ENCODE data around the gene KRTAP5-3.

Gene KRTAP5-3

DNA sequence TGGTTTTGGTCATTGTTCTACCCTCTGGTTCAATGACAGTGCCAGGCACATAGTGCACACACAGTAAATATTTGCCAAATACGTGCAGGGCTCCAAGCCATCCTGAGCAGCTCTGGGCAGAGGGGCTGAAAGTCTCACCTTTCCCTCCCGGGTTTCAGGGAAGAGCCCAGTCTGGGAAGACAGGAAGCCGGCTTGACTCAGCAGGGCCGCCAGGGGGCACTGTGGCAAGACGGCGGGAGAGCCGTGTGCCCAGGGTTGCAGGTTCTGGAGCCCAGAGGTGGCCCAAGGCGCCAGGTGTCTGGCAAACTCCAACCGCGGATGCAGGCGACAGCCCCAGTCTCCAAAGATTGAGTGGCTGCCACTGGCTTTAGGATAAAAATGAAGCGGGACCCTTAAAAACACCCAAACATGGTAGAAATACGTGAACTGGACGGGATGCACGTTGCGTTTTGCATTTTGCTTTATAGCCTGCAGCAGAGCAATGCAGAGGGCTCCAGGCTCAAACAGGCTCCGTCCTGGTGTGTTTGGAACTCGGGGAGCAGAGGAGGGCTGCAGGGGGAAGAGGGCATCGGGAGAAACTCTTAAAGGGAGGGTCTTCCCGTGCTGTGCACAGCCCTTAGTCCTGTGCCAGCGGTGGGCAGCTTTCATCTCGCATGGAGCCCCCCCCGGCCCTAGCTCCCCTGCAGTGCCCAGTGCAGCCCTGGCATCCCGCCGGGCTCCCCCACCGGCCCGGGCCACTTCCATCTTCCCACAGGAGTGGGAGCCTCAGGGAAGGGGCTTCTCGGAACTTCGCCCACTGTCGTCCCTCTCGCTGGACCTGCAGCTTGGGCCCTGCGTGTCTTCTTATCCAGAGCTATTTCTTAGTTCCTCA, 32.0 kb upstream of the KRTAP5-3 start:
- no peak overlapping the region for H3K27ac ChIP-seq (ENCODE audit: low read depth, low read length)
- no peak overlapping the region for H3K4me2 ChIP-seq (ENCODE audit: low read length)
- WGBS (ENCODE audit: extremely low coverage, insufficient coverage, insufficient read length), result no CpG with 5 or more reads among the region's 32 CpGs
- H3K23ac ChIP-seq (ENCODE audit: low read length), result no peak overlapping the region
- H3K27me3 ChIP-seq (ENCODE audit: insufficient read depth, low read length), result no peaks in the 10 kb centered on the region
- no peak overlapping the region for H3K4ac ChIP-seq (ENCODE audit: low read depth, low read length)
- H2BK12ac ChIP-seq (ENCODE audit: low read length), result no peak overlapping the region
- H3K14ac ChIP-seq (ENCODE audit: low read length), result no peak overlapping the region
- no peak overlapping the region for H2BK5ac ChIP-seq (ENCODE audit: low read depth, low read length, poor library complexity)
- no peak overlapping the region for H2AK5ac ChIP-seq (ENCODE audit: low read length)
- H4K91ac ChIP-seq (ENCODE audit: low read depth, low read length), result no peak overlapping the region
- no peak overlapping the region for H4K8ac ChIP-seq (ENCODE audit: low read depth, low read length)
- no peak overlapping the region for H3K4me3 ChIP-seq (ENCODE audit: low read depth, low read length)
- no peak overlapping the region for H3K9ac ChIP-seq (ENCODE audit: low read length)
- no peak overlapping the region for H2AFZ ChIP-seq (ENCODE audit: insufficient read depth, low read length, poor library complexity)
- no peaks in the 10 kb centered on the region for H3K9me3 ChIP-seq (ENCODE audit: insufficient read depth, low read depth, low read length)
- peak; percentile 27 to 68 for DNase-seq
- no peak overlapping the region for H4K12ac ChIP-seq (ENCODE audit: low read depth, low read length)
- H3K4me1 ChIP-seq (ENCODE audit: control insufficient read depth in 1 of 2, insufficient read depth in 2 of 2, low read length in 2 of 2), result no peaks in the 10 kb centered on the region
- no peaks in the 10 kb centered on the region for H3K79me2 ChIP-seq (ENCODE audit: control insufficient read depth, insufficient read depth, low read length, poor library complexity)
- no peaks in the 10 kb centered on the region for H3K36me3 ChIP-seq (ENCODE audit: control insufficient read depth in 1 of 2, insufficient read depth in 2 of 2, low read length in 2 of 2)
- H3K79me1 ChIP-seq (ENCODE audit: low read length), result no peaks in the 10 kb centered on the region
- H2BK120ac ChIP-seq (ENCODE audit: insufficient read depth, low read length, poor library complexity), result no peak overlapping the region
- no peak overlapping the region for H3K18ac ChIP-seq (ENCODE audit: low read length)

DNA sequence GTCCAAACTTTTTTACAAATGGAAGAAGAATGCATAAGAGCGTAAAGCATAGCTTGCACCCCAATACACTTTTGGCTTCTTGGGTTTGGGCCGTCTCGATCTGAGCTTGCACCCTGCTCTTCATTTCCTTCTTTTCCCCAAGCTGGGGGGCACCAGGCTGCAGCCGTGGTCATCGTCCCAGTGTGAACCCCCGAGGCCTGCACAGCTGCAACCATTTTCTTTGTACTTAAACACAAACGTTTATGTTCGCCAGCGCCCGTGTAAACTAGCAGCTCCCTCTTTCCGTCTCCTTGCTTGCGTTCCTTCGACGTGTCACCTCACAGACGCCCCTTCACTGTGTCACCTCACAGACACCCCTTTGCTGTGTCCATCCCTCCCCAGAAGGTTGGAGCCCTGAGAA, 31.4 kb upstream of the KRTAP5-3 start:
- no peak overlapping the region for H2BK12ac ChIP-seq (ENCODE audit: low read length)
- no peaks in the 10 kb centered on the region for H3K79me2 ChIP-seq (ENCODE audit: control insufficient read depth, insufficient read depth, low read length, poor library complexity)
- H3K27me3 ChIP-seq (ENCODE audit: insufficient read depth, low read length), result no peaks in the 10 kb centered on the region
- no peak overlapping the region for H3K4me2 ChIP-seq (ENCODE audit: low read length)
- peaks cover 2% of the 10 kb centered on the region for H3K9me3 ChIP-seq (ENCODE audit: insufficient read depth, low read depth, low read length)
- no peak overlapping the region for H4K8ac ChIP-seq (ENCODE audit: low read depth, low read length)
- no peak overlapping the region for H2BK120ac ChIP-seq (ENCODE audit: insufficient read depth, low read length, poor library complexity)
- no peak overlapping the region for H3K18ac ChIP-seq (ENCODE audit: low read length)
- no CpG with 5 or more reads among the region's 15 CpGs for WGBS (ENCODE audit: extremely low coverage, insufficient coverage, insufficient read length)
- H3K9ac ChIP-seq (ENCODE audit: low read length), result no peak overlapping the region
- no peak overlapping the region for H3K23ac ChIP-seq (ENCODE audit: low read length)
- H3K79me1 ChIP-seq (ENCODE audit: low read length), result no peaks in the 10 kb centered on the region
- no peak overlapping the region for H3K27ac ChIP-seq (ENCODE audit: low read depth, low read length)
- no peak overlapping the region for H2AK5ac ChIP-seq (ENCODE audit: low read length)
- H4K91ac ChIP-seq (ENCODE audit: low read depth, low read length), result no peak overlapping the region
- no peak for DNase-seq
- H4K12ac ChIP-seq (ENCODE audit: low read depth, low read length), result no peak overlapping the region
- H3K14ac ChIP-seq (ENCODE audit: low read length), result no peak overlapping the region
- H3K4ac ChIP-seq (ENCODE audit: low read depth, low read length), result no peak overlapping the region
- no peak overlapping the region for H2BK5ac ChIP-seq (ENCODE audit: low read depth, low read length, poor library complexity)
- no peaks in the 10 kb centered on the region for H3K4me1 ChIP-seq (ENCODE audit: control insufficient read depth in 1 of 2, insufficient read depth in 2 of 2, low read length in 2 of 2)
- no peak overlapping the region for H3K4me3 ChIP-seq (ENCODE audit: low read depth, low read length)
- no peaks in the 10 kb centered on the region for H3K36me3 ChIP-seq (ENCODE audit: control insufficient read depth in 1 of 2, insufficient read depth in 2 of 2, low read length in 2 of 2)
- no peak overlapping the region for H2AFZ ChIP-seq (ENCODE audit: insufficient read depth, low read length, poor library complexity)

DNA sequence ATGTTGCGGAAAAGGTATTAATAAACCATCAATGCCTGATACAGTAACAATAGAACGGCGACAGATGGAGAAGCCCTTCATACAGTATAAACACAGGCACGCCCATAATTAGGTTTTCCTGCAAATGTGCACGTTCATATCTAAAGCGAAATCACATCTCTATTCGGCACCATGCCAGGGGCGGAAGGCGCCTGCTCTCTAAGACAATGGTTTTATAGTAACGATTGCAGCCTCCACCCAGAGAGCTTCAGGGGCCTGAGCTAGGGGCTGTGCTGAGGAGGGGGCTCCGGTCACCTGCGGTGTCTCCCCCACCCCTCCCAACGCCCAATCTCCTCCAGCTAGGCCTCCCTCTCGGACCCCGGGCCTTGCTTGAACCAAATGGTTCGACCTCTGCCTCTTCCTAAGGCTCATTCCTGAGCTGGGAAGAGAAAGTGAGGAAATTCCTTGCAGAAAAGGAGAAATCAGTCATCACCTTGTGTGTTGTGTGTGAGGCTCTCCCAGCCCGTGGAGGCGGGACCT, 30.9 kb upstream of the KRTAP5-3 start:
- no peak overlapping the region for H2AK5ac ChIP-seq (ENCODE audit: low read length)
- no peak overlapping the region for H2BK12ac ChIP-seq (ENCODE audit: low read length)
- no peaks in the 10 kb centered on the region for H3K79me2 ChIP-seq (ENCODE audit: control insufficient read depth, insufficient read depth, low read length, poor library complexity)
- H3K9ac ChIP-seq (ENCODE audit: low read length), result no peak overlapping the region
- no peaks in the 10 kb centered on the region for H3K27me3 ChIP-seq (ENCODE audit: insufficient read depth, low read length)
- H2BK5ac ChIP-seq (ENCODE audit: low read depth, low read length, poor library complexity), result no peak overlapping the region
- no peak overlapping the region for H3K18ac ChIP-seq (ENCODE audit: low read length)
- H3K14ac ChIP-seq (ENCODE audit: low read length), result no peak overlapping the region
- no peak overlapping the region for H2BK120ac ChIP-seq (ENCODE audit: insufficient read depth, low read length, poor library complexity)
- H3K4me3 ChIP-seq (ENCODE audit: low read depth, low read length), result no peak overlapping the region
- no peak for DNase-seq
- H3K9me3 ChIP-seq (ENCODE audit: insufficient read depth, low read depth, low read length), result peaks cover 2% of the 10 kb centered on the region
- H3K4ac ChIP-seq (ENCODE audit: low read depth, low read length), result no peak overlapping the region
- no peak overlapping the region for H3K4me2 ChIP-seq (ENCODE audit: low read length)
- no peak overlapping the region for H3K23ac ChIP-seq (ENCODE audit: low read length)
- no peak overlapping the region for H2AFZ ChIP-seq (ENCODE audit: insufficient read depth, low read length, poor library complexity)
- H3K27ac ChIP-seq (ENCODE audit: low read depth, low read length), result no peak overlapping the region
- no CpG with 5 or more reads among the region's 18 CpGs for WGBS (ENCODE audit: extremely low coverage, insufficient coverage, insufficient read length)
- H4K12ac ChIP-seq (ENCODE audit: low read depth, low read length), result no peak overlapping the region
- no peaks in the 10 kb centered on the region for H3K4me1 ChIP-seq (ENCODE audit: control insufficient read depth in 1 of 2, insufficient read depth in 2 of 2, low read length in 2 of 2)
- H4K8ac ChIP-seq (ENCODE audit: low read depth, low read length), result no peak overlapping the region
- H3K36me3 ChIP-seq (ENCODE audit: control insufficient read depth in 1 of 2, insufficient read depth in 2 of 2, low read length in 2 of 2), result no peaks in the 10 kb centered on the region
- H4K91ac ChIP-seq (ENCODE audit: low read depth, low read length), result no peak overlapping the region
- H3K79me1 ChIP-seq (ENCODE audit: low read length), result no peaks in the 10 kb centered on the region

GRCh38 chr11:1638344-1638743, 30.1 kb upstream of the KRTAP5-3 start:
- DNase-seq, result no peak
- Histone ChIP-seq H3K79me2 (ENCODE audit: control insufficient read depth, insufficient read depth, low read length, poor library complexity) (no peaks in the 10 kb centered on the region), H2BK5ac (ENCODE audit: low read depth, low read length, poor library complexity) (no peak overlapping the region), H4K8ac (ENCODE audit: low read depth, low read length) (no peak overlapping the region), H3K18ac (ENCODE audit: low read length) (no peak overlapping the region), H2AK5ac (ENCODE audit: low read length) (no peak overlapping the region), H2AFZ (ENCODE audit: insufficient read depth, low read length, poor library complexity) (no peak overlapping the region), H3K4me2 (ENCODE audit: low read length) (no peak overlapping the region), H2BK12ac (ENCODE audit: low read length) (no peak overlapping the region), H3K27me3 (ENCODE audit: insufficient read depth, low read length) (peaks cover 2% of the 10 kb centered on the region), H2BK120ac (ENCODE audit: insufficient read depth, low read length, poor library complexity) (no peak overlapping the region), H3K23ac (ENCODE audit: low read length) (no peak overlapping the region), H3K14ac (ENCODE audit: low read length) (no peak overlapping the region), H3K4ac (ENCODE audit: low read depth, low read length) (no peak overlapping the region), H3K9ac (ENCODE audit: low read length) (no peak overlapping the region), H3K79me1 (ENCODE audit: low read length) (no peaks in the 10 kb centered on the region), H3K36me3 (ENCODE audit: control insufficient read depth in 1 of 2, insufficient read depth in 2 of 2, low read length in 2 of 2) (no peaks in the 10 kb centered on the region), H3K4me3 (ENCODE audit: low read depth, low read length) (no peak overlapping the region), H3K9me3 (ENCODE audit: insufficient read depth, low read depth, low read length) (peaks cover 2% of the 10 kb centered on the region), H3K4me1 (ENCODE audit: control insufficient read depth in 1 of 2, insufficient read depth in 2 of 2, low read length in 2 of 2) (no peaks in the 10 kb centered on the region), H3K27ac (ENCODE audit: low read depth, low read length) (no peak overlapping the region), H4K12ac (ENCODE audit: low read depth, low read length) (no peak overlapping the region), H4K91ac (ENCODE audit: low read depth, low read length) (no peak overlapping the region)
- WGBS (ENCODE audit: extremely low coverage, insufficient coverage, insufficient read length), result no CpG with 5 or more reads among the region's 8 CpGs

Data from trophoblast cell (in vitro differentiated cells and primary cell).